GM23338 (cell line): ENCODE results near the gene AP2B1. TPM values are rescaled to one million over a fixed set of nuclear protein-coding genes. Genes with fewer than 3 reads are reported as not detected.

Source experiments
- ATAC-seq: fragments of 200-7000 bp; cut with Tn5 transposase; 3 replicates; pipeline ENCODE4 v1.9.1; 2020
- DNase-seq: peaks from one replicate; pipeline ENCODE4 v3.0.0-alpha.2; 2015; ENCODE audit warnings: low spot score
- H2AFZ ChIP-seq: fragments of 200-600 bp; sonication (generic); 2 replicates; pipeline ENCODE4 v1.8.0; 2016; ENCODE audit warnings: antibody characterized with exemption, mild to moderate bottlenecking, moderate library complexity
- H3F3A ChIP-seq: fragments of 200-600 bp; sonication (generic); replicated peaks from 2 replicates; pipeline ENCODE4 v1.8.0; 2017; ENCODE audit warnings: antibody characterized with exemption, mixed run types, low read depth
- H3K27ac ChIP-seq: fragments of 200-600 bp; sonication (generic); 2 replicates; pipeline ENCODE4 v1.6.1; 2016; ENCODE audit warnings: low read depth
- H3K27me3 ChIP-seq: fragments of 200-600 bp; sonication (generic); 2 replicates; pipeline ENCODE4 v1.8.0; 2016; ENCODE audit warnings: mild to moderate bottlenecking, mixed run types, moderate library complexity; ENCODE audit not compliant: insufficient read depth
- H3K36me3 ChIP-seq: fragments of 200-600 bp; sonication (generic); 2 replicates; pipeline ENCODE4 v1.8.0; 2016; ENCODE audit warnings: mild to moderate bottlenecking; ENCODE audit not compliant: insufficient read depth
- H3K4me1 ChIP-seq: fragments of 200-600 bp; sonication (generic); 2 replicates; pipeline ENCODE4 v1.8.0; 2016; ENCODE audit warnings: mild to moderate bottlenecking, moderate library complexity; ENCODE audit not compliant: insufficient read depth
- H3K4me2 ChIP-seq: fragments of 200-600 bp; sonication (generic); 2 replicates; pipeline ENCODE4 v1.7.1; 2017; ENCODE audit warnings: mixed run types
- H3K4me3 ChIP-seq: fragments of 200-600 bp; sonication (generic); 2 replicates; pipeline ENCODE4 v1.6.1; 2016; ENCODE audit warnings: mixed run types
- H3K79me2 ChIP-seq: fragments of 200-600 bp; sonication (generic); replicated peaks from 2 replicates; pipeline ENCODE4 v1.8.0; 2017; ENCODE audit warnings: mild to moderate bottlenecking; ENCODE audit not compliant: insufficient read depth
- H3K9me2 ChIP-seq: fragments of 200-600 bp; sonication (generic); 2 replicates; pipeline ENCODE4 v1.8.0; 2017; ENCODE audit not compliant: insufficient read depth
- H4K20me1 ChIP-seq: fragments of 200-600 bp; sonication (generic); replicated peaks from 2 replicates; pipeline ENCODE4 v1.8.0; 2017; ENCODE audit warnings: mild to moderate bottlenecking; ENCODE audit not compliant: insufficient read depth
- H3K27ac Mint-ChIP-seq: 2 replicates; pipeline ENCODE4 v1.8.0; 2020; ENCODE audit warnings: inconsistent platforms, mild to moderate bottlenecking, moderate library complexity, mixed read lengths
- H3K27me3 Mint-ChIP-seq: 3 replicates; pipeline ENCODE4 v1.8.0; 2022; ENCODE audit warnings: low read depth, mild to moderate bottlenecking, moderate library complexity, mixed read lengths, inconsistent platforms; ENCODE audit not compliant: insufficient read depth, poor library complexity
- H3K36me3 Mint-ChIP-seq: 3 replicates; pipeline ENCODE4 v1.8.0; 2021; ENCODE audit warnings: low read depth, mild to moderate bottlenecking, inconsistent platforms, moderate library complexity, mixed read lengths
- H3K4me1 Mint-ChIP-seq: 3 replicates; pipeline ENCODE4 v1.8.0; 2020; ENCODE audit warnings: mild to moderate bottlenecking, inconsistent platforms, mixed read lengths
- H3K4me3 Mint-ChIP-seq: 3 replicates; pipeline ENCODE4 v1.8.0; 2021; ENCODE audit warnings: moderate library complexity, mild to moderate bottlenecking, inconsistent platforms, mixed read lengths
- H3K9me3 Mint-ChIP-seq: 3 replicates; pipeline ENCODE4 v1.8.0; 2020; ENCODE audit warnings: moderate library complexity, mild to moderate bottlenecking, inconsistent platforms, mixed read lengths
- ZNF114 ChIP-seq: fragments of 250-450 bp; sonication (Bioruptor Pico); IDR thresholded peaks from 2 replicates; pipeline ENCODE4 v1.5.0; 2020; ENCODE audit warnings: mild to moderate bottlenecking, moderate library complexity
- polyA plus RNA-seq: library from polyadenylated mRNA; unstranded; fragments of >200 nt; fragmentation: Nextera tagmentation; extraction: Ambion mirVana; gene quantifications from 2 replicates; pipeline ENCODE4 v1.2.1, GENCODE V29; 2016
- total RNA-seq: library from RNA; depleted of rRNA; stranded (reverse); fragments of >200 nt; shearing (Covaris generic); gene quantifications from 2 replicates; pipeline ENCODE4 v1.2.3, GENCODE V29; 2014
- TF ChIP-seq, protein P1 (sequence below): IDR thresholded peaks from one replicate; pipeline ENCODE4 v1.6.1; 2018; ENCODE audit warnings: antibody characterized with exemption; ENCODE audit not compliant: unreplicated experiment
- TF ChIP-seq, protein P2 (sequence below), 2 experiments: fragments of 200-600 bp in 1 of 2; sonication (generic) in 1 of 2; conservative IDR thresholded peaks; 2 replicates each; pipeline versions ENCODE4 v1.5.1 to v1.6.1; 2016 to 2017; ENCODE audit warnings: antibody characterized with exemption in 2 of 2, low read depth in 2 of 2, mild to moderate bottlenecking in 2 of 2, moderate library complexity in 1 of 2
- TF ChIP-seq, protein P3 (sequence below): fragments of 250-450 bp; sonication (Bioruptor Pico); IDR thresholded peaks from 2 replicates; pipeline ENCODE4 v1.5.0; 2020; ENCODE audit warnings: mild to moderate bottlenecking, moderate library complexity

The AP2B1 gene
- total and polyA plus RNA-seq, 2 experiments from 2014 or later = 89.7 to 144 TPM

DNA sequence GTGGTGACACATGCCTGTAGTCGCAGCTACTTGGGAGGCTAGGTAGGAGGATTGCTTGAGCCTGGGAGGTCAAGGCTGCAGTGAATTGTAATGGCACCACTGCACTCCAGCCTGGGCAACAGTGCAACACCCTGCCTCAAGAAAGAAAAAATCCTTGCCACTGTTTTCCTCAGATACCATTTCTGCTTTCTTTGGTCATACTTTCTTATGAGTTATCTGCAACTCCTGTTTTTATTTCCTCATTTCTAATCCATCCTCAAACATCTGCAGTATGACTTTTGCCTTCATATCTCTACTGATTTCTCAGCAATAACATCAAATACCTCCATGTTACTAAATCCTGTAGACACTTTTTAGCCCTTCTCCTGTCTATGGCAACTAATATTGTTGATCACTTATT is 3.1 kb upstream of the AP2B1 start:
- no peak for ATAC-seq
- H3K4me3 ChIP-seq = no peak overlapping the region
- H3K9me3 Mint-ChIP-seq = no peaks in the 10 kb centered on the region
- H3K79me2 ChIP-seq = peaks cover 14% of the 10 kb centered on the region
- no peak overlapping the region for H3K4me3 Mint-ChIP-seq
- no peaks in the 10 kb centered on the region for H4K20me1 ChIP-seq
- no peak overlapping the region for H3K27ac ChIP-seq
- no peaks in the 10 kb centered on the region for H3K9me2 ChIP-seq
- H3K36me3 Mint-ChIP-seq = peaks cover 2% of the 10 kb centered on the region; the same call in 1 of the 3 replicates
- no peak overlapping the region for H3K27ac Mint-ChIP-seq
- TF ChIP-seq, protein P1, sequence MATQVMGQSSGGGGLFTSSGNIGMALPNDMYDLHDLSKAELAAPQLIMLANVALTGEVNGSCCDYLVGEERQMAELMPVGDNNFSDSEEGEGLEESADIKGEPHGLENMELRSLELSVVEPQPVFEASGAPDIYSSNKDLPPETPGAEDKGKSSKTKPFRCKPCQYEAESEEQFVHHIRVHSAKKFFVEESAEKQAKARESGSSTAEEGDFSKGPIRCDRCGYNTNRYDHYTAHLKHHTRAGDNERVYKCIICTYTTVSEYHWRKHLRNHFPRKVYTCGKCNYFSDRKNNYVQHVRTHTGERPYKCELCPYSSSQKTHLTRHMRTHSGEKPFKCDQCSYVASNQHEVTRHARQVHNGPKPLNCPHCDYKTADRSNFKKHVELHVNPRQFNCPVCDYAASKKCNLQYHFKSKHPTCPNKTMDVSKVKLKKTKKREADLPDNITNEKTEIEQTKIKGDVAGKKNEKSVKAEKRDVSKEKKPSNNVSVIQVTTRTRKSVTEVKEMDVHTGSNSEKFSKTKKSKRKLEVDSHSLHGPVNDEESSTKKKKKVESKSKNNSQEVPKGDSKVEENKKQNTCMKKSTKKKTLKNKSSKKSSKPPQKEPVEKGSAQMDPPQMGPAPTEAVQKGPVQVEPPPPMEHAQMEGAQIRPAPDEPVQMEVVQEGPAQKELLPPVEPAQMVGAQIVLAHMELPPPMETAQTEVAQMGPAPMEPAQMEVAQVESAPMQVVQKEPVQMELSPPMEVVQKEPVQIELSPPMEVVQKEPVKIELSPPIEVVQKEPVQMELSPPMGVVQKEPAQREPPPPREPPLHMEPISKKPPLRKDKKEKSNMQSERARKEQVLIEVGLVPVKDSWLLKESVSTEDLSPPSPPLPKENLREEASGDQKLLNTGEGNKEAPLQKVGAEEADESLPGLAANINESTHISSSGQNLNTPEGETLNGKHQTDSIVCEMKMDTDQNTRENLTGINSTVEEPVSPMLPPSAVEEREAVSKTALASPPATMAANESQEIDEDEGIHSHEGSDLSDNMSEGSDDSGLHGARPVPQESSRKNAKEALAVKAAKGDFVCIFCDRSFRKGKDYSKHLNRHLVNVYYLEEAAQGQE = no peak
- no peaks in the 10 kb centered on the region for H3K27me3 ChIP-seq
- H2AFZ ChIP-seq = no peak overlapping the region
- peaks cover 11% of the 10 kb centered on the region for H3K4me1 Mint-ChIP-seq
- DNase-seq = no peak
- 0 out of 2 replicates have a peak, but pooled peaks cover 4% of the 10 kb centered on the region for H3F3A ChIP-seq
- H3K4me1 ChIP-seq = peaks cover 12% of the 10 kb centered on the region
- no peaks in the 10 kb centered on the region for H3K36me3 ChIP-seq
- H3K27me3 Mint-ChIP-seq = peaks cover 7% of the 10 kb centered on the region
- H3K4me2 ChIP-seq = no peak overlapping the region

DNA sequence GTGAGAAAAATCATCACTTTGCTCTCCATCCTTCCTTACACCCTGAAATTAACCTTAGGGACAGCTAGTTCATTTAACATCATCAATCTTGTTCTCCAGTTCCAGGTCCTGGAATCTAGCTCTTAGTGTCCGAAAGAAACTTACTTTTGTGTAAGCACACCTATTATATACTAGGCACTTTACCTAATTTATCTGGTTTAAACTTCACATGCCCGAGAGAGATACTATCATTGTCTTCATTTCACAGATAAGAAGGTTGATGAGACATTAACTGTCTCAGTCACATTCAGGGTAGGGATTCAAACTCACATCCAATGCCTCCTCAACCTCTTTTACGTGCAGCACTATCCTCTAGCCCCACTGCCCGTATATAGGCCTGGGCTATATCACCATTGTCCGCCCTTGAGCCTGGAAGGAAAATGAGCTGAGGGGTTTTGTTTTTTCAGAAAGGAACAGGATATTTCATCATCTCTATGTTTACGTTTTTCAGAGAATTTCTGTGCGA is 501 bp upstream of the AP2B1 start:
- peaks cover 40% of the 10 kb centered on the region for H3K79me2 ChIP-seq
- peaks cover 2% of the 10 kb centered on the region; the same call in 1 of the 3 replicates for H3K36me3 Mint-ChIP-seq
- H3K36me3 ChIP-seq = no peaks in the 10 kb centered on the region
- ATAC-seq (peak; percentile 24), DNase-seq (no peak)
- H3K27me3 Mint-ChIP-seq = peaks cover 7% of the 10 kb centered on the region
- H3F3A ChIP-seq = 0 out of 2 replicates have a peak, but pooled peaks cover 4% of the 10 kb centered on the region
- H3K27me3 ChIP-seq = no peaks in the 10 kb centered on the region
- peak overlapping the region; percentile 91 for H3K27ac ChIP-seq
- peak overlapping the region; percentile 92 for H3K4me3 ChIP-seq
- peak overlapping the region; percentile 67 for H3K4me2 ChIP-seq
- peak overlapping the region; percentile 99 for H3K27ac Mint-ChIP-seq
- H3K9me3 Mint-ChIP-seq = no peaks in the 10 kb centered on the region
- H3K4me3 Mint-ChIP-seq = peak overlapping the region; percentile 99
- peak overlapping the region; percentile 50 for H2AFZ ChIP-seq
- no peaks in the 10 kb centered on the region for H3K9me2 ChIP-seq
- peaks cover 13% of the 10 kb centered on the region for H3K4me1 ChIP-seq
- peaks cover 17% of the 10 kb centered on the region for H3K4me1 Mint-ChIP-seq
- H4K20me1 ChIP-seq = peaks cover 10% of the 10 kb centered on the region; the same call in 1 of the 2 replicates
- TF ChIP-seq, protein P2, sequence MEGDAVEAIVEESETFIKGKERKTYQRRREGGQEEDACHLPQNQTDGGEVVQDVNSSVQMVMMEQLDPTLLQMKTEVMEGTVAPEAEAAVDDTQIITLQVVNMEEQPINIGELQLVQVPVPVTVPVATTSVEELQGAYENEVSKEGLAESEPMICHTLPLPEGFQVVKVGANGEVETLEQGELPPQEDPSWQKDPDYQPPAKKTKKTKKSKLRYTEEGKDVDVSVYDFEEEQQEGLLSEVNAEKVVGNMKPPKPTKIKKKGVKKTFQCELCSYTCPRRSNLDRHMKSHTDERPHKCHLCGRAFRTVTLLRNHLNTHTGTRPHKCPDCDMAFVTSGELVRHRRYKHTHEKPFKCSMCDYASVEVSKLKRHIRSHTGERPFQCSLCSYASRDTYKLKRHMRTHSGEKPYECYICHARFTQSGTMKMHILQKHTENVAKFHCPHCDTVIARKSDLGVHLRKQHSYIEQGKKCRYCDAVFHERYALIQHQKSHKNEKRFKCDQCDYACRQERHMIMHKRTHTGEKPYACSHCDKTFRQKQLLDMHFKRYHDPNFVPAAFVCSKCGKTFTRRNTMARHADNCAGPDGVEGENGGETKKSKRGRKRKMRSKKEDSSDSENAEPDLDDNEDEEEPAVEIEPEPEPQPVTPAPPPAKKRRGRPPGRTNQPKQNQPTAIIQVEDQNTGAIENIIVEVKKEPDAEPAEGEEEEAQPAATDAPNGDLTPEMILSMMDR (conservative IDR thresholded peaks at IDR 0.05; ENCODE audit: low read depth in 2 of 2) = no peak
- TF ChIP-seq, protein P1 = no peak
- TF ChIP-seq, protein P3, sequence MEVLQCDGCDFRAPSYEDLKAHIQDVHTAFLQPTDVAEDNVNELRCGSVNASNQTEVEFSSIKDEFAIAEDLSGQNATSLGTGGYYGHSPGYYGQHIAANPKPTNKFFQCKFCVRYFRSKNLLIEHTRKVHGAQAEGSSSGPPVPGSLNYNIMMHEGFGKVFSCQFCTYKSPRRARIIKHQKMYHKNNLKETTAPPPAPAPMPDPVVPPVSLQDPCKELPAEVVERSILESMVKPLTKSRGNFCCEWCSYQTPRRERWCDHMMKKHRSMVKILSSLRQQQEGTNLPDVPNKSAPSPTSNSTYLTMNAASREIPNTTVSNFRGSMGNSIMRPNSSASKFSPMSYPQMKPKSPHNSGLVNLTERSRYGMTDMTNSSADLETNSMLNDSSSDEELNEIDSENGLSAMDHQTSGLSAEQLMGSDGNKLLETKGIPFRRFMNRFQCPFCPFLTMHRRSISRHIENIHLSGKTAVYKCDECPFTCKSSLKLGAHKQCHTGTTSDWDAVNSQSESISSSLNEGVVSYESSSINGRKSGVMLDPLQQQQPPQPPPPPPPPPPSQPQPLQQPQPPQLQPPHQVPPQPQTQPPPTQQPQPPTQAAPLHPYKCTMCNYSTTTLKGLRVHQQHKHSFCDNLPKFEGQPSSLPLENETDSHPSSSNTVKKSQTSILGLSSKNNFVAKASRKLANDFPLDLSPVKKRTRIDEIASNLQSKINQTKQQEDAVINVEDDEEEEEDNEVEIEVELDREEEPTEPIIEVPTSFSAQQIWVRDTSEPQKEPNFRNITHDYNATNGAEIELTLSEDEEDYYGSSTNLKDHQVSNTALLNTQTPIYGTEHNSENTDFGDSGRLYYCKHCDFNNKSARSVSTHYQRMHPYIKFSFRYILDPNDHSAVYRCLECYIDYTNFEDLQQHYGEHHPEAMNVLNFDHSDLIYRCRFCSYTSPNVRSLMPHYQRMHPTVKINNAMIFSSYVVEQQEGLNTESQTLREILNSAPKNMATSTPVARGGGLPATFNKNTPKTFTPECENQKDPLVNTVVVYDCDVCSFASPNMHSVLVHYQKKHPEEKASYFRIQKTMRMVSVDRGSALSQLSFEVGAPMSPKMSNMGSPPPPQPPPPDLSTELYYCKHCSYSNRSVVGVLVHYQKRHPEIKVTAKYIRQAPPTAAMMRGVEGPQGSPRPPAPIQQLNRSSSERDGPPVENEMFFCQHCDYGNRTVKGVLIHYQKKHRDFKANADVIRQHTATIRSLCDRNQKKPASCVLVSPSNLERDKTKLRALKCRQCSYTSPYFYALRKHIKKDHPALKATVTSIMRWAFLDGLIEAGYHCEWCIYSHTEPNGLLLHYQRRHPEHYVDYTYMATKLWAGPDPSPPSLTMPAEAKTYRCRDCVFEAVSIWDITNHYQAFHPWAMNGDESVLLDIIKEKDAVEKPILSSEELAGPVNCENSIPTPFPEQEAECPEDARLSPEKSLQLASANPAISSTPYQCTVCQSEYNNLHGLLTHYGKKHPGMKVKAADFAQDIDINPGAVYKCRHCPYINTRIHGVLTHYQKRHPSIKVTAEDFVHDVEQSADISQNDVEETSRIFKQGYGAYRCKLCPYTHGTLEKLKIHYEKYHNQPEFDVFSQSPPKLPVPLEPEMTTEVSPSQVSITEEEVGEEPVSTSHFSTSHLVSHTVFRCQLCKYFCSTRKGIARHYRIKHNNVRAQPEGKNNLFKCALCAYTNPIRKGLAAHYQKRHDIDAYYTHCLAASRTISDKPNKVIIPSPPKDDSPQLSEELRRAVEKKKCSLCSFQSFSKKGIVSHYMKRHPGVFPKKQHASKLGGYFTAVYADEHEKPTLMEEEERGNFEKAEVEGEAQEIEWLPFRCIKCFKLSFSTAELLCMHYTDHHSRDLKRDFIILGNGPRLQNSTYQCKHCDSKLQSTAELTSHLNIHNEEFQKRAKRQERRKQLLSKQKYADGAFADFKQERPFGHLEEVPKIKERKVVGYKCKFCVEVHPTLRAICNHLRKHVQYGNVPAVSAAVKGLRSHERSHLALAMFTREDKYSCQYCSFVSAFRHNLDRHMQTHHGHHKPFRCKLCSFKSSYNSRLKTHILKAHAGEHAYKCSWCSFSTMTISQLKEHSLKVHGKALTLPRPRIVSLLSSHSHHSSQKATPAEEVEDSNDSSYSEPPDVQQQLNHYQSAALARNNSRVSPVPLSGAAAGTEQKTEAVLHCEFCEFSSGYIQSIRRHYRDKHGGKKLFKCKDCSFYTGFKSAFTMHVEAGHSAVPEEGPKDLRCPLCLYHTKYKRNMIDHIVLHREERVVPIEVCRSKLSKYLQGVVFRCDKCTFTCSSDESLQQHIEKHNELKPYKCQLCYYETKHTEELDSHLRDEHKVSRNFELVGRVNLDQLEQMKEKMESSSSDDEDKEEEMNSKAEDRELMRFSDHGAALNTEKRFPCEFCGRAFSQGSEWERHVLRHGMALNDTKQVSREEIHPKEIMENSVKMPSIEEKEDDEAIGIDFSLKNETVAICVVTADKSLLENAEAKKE (CRISPR knock-in tag) = no peak
- no peak for TF ChIP-seq ZNF114 (CRISPR knock-in tag)
